HepG2 (cell line): Measurements from ENCODE around the gene PEPD. TPM values are rescaled to one million over a fixed set of nuclear protein-coding genes. Genes with fewer than 3 reads are reported as not detected.

Experiments
- ATAC-seq: fragments of 200-7000 bp; cut with Tn5 transposase; 3 replicates; pipeline ENCODE4 v1.9.1; 2020; ENCODE audit warnings: mild to moderate bottlenecking, moderate library complexity
- BruUV-seq: library from RNA; stranded (reverse); fragments of 400-500 nt; replicated peaks from 2 replicates; lab custom pipeline; 2021; lab: Mats Ljungman, UMichigan
- CTCF ChIA-PET: fragments of 300-600 bp; formaldehyde crosslinking; extraction: SDS; loops from one replicate; lab custom pipeline; 2021; ENCODE audit warnings: low total read pairs, inconsistent platforms, low intra/inter-chr PET ratio; lab: Yijun Ruan, JAX
- POLR2A ChIA-PET: fragments of 350-600 bp; sonication (Branson Sonifier 250); formaldehyde crosslinking; loops from one replicate; lab custom pipeline; 2020; ENCODE audit warnings: antibody characterized with exemption, inconsistent platforms; lab: Yijun Ruan, JAX
- DNase-seq: peaks from one replicate; pipeline ENCODE4 v3.0.0-alpha.2; 2015; ENCODE audit warnings: low spot score
- FAIRE-seq: peaks from 3 replicates; lab custom pipeline; 2011; peaks lifted over from hg19 to GRCh38; lab: Jason Lieb, UNC
- H2AFZ ChIP-seq: one replicate; pipeline ENCODE4 v1.6.1; 2011; ENCODE audit warnings: low read length, inconsistent platforms
- H3K27ac ChIP-seq: fragments of 300-600 bp; 3 replicates; pipeline ENCODE4 v1.8.0; 2011; ENCODE audit warnings: mixed run types, mild to moderate bottlenecking, mixed read lengths, low read length, inconsistent platforms; ENCODE audit not compliant: insufficient read depth; ENCODE audit errors: extremely low read length
- H3K27me3 ChIP-seq, 2 experiments: fragments of 200-600 bp in 1 of 2; 2 replicates in 1 of 2; 3 replicates in 1 of 2; pipeline versions ENCODE4 v1.6.0 to v1.8.0; 2011; ENCODE audit warnings: low read length in 2 of 2, mild to moderate bottlenecking in 2 of 2, moderate library complexity in 2 of 2, inconsistent platforms in 1 of 2; ENCODE audit not compliant: insufficient read depth in 2 of 2, control insufficient read depth in 1 of 2
- H3K36me3 ChIP-seq, 2 experiments: fragments of 200-600 bp in 1 of 2; replicated peaks in 1 of 2; 2 replicates in 1 of 2; 3 replicates in 1 of 2; pipeline versions ENCODE4 v1.5.1 to v1.8.0; 2011; ENCODE audit warnings: low read length in 2 of 2, inconsistent platforms in 1 of 2; ENCODE audit not compliant: insufficient read depth in 2 of 2, control insufficient read depth in 1 of 2
- H3K4me1 ChIP-seq: 2 replicates; pipeline ENCODE4 v1.5.1; 2012; ENCODE audit warnings: low read length, inconsistent platforms; ENCODE audit not compliant: insufficient read depth
- H3K4me2 ChIP-seq: 2 replicates; pipeline ENCODE4 v1.6.0; 2011; ENCODE audit warnings: low read depth, low read length, inconsistent platforms
- H3K4me3 ChIP-seq, 3 experiments: fragments of 200-600 bp in 1 of 3; sonication (generic), shearing (Covaris generic) in 1 of 3; replicated peaks in 1 of 3; 2 replicates each; pipeline ENCODE4 v1.5.1; 2011 to 2016; ENCODE audit warnings: low read length in 3 of 3, inconsistent platforms in 2 of 3, low read depth in 2 of 3, mild to moderate bottlenecking in 2 of 3, control low read depth in 1 of 3, mixed read lengths in 1 of 3; ENCODE audit not compliant: insufficient read depth in 1 of 3
- H3K79me2 ChIP-seq: one replicate; pipeline ENCODE4 v1.6.1; 2011; ENCODE audit warnings: low read length, inconsistent platforms; ENCODE audit not compliant: insufficient read depth
- H3K9ac ChIP-seq: 2 replicates; pipeline ENCODE4 v1.6.0; 2011; ENCODE audit warnings: mild to moderate bottlenecking, low read depth, low read length, inconsistent platforms; ENCODE audit not compliant: insufficient read depth
- H3K9me3 ChIP-seq: 2 replicates; pipeline ENCODE4 v1.5.1; 2012; ENCODE audit warnings: mild to moderate bottlenecking, low read length
- H4K20me1 ChIP-seq: 2 replicates; pipeline ENCODE4 v1.6.0; 2011; ENCODE audit warnings: inconsistent platforms, mild to moderate bottlenecking, low read length, moderate library complexity; ENCODE audit not compliant: insufficient read depth
- DNMT1 ChIP-seq: sonication (generic); formaldehyde crosslinking; IDR thresholded peaks from 2 replicates; pipeline ENCODE4 v1.5.1; 2020; ENCODE audit warnings: mild to moderate bottlenecking, missing genetic modification reagents
- GATAD2A ChIP-seq: IDR thresholded peaks from 2 replicates; pipeline ENCODE4 v1.6.1; 2016
- PRDM15 ChIP-seq: sonication (generic); formaldehyde crosslinking; IDR thresholded peaks from 2 replicates; pipeline ENCODE4 v1.4.0; 2020; ENCODE audit warnings: missing genetic modification reagents
- PRPF4 ChIP-seq: fragments of 200-400 bp; formaldehyde crosslinking; IDR thresholded peaks from 2 replicates; pipeline ENCODE4 v1.6.1; 2016; ENCODE audit warnings: low read length, low read depth; ENCODE audit not compliant: poor library complexity, severe bottlenecking
- SKIL ChIP-seq: sonication (generic); formaldehyde crosslinking; IDR thresholded peaks from 2 replicates; pipeline ENCODE4 v1.8.0; 2022; ENCODE audit warnings: missing genetic modification reagents, mild to moderate bottlenecking, moderate library complexity, borderline replicate concordance
- SNAI1 ChIP-seq: sonication (generic); formaldehyde crosslinking; IDR thresholded peaks from 2 replicates; pipeline ENCODE4 v1.5.0; 2020; ENCODE audit warnings: mild to moderate bottlenecking, missing genetic modification reagents, borderline replicate concordance
- TEAD3 ChIP-seq: optimal IDR thresholded peaks from 2 replicates; pipeline ENCODE3; 2016; ENCODE audit warnings: borderline replicate concordance
- TGIF2 ChIP-seq: IDR thresholded peaks from 2 replicates; pipeline ENCODE4 v1.6.1; 2016; ENCODE audit warnings: control low read depth, missing compliant biosample characterization
- ZMYM4 ChIP-seq: sonication (generic); formaldehyde crosslinking; IDR thresholded peaks from 2 replicates; pipeline ENCODE4 v1.8.1; 2023; ENCODE audit warnings: mild to moderate bottlenecking, missing genetic modification reagents
- ZNF547 ChIP-seq: sonication (generic); formaldehyde crosslinking; IDR thresholded peaks from 2 replicates; pipeline ENCODE4 v1.5.1; 2020; ENCODE audit warnings: mild to moderate bottlenecking, missing genetic modification reagents
- ZSCAN20 ChIP-seq: sonication (generic); formaldehyde crosslinking; IDR thresholded peaks from 2 replicates; pipeline ENCODE4 v1.4.0; 2020; ENCODE audit warnings: missing genetic modification reagents, mild to moderate bottlenecking, borderline replicate concordance
- WGBS: methylation state at CpG from one replicate; pipeline ENCODE4 v1.1.6; 2017; ENCODE audit warnings: low lambda C conversion rate; 5-methylcytosine and 5-hydroxymethylcytosine counted together
- in situ Hi-C: cut with HindIII; loops from 2 replicates; pipeline ENCODE4 v1.10.0; 2017; ENCODE audit warnings: low pct_unique_long_range_greater_than_20kb; ENCODE audit not compliant: extremely low pct_ligation_motif_present
- intact Hi-C: fragments of 100-400 bp; cut with micrococcal nuclease; formaldehyde crosslinking; loops from one replicate; pipeline ENCODE4 v1.10.0; 2022; ENCODE audit not compliant: unreplicated experiment
- polyA plus RNA-seq, 8 experiments: library from polyadenylated mRNA; depleted of rRNA in 3 of 8; stranded (reverse) in 7 of 8; unstranded in 1 of 8; fragments of >200 nt; fragmentation: Illumina TruSeq in 4 of 8; extraction: Trizol in 4 of 8; gene quantifications; 2 replicates each; pipeline versions ENCODE4 v1.2.1 to v1.2.3, GENCODE V29; 2011 to 2016; ENCODE audit warnings: low read depth in 4 of 8, missing spikeins in 1 of 8, mixed read lengths in 1 of 8; ENCODE audit not compliant: insufficient read depth in 1 of 8
- total RNA-seq, 5 experiments: library from RNA; depleted of rRNA; stranded (reverse); fragments of >200 nt; fragmentation: Illumina TruSeq; extraction: Trizol; gene quantifications; 2 replicates each; pipeline ENCODE4 v1.2.3, GENCODE V29; 2016; ENCODE audit warnings: low read depth in 1 of 5
- TF ChIP-seq, protein P1 (sequence below): IDR thresholded peaks from 2 replicates; pipeline ENCODE4 v1.6.1; 2016; ENCODE audit warnings: low read depth, borderline replicate concordance

Gene PEPD
- total and polyA plus RNA-seq, 2 of the 13 experiments (the other 11 are each of a cell fraction or from before 2014, with no cell fraction given) = 60.7 to 75.1 TPM

DNA sequence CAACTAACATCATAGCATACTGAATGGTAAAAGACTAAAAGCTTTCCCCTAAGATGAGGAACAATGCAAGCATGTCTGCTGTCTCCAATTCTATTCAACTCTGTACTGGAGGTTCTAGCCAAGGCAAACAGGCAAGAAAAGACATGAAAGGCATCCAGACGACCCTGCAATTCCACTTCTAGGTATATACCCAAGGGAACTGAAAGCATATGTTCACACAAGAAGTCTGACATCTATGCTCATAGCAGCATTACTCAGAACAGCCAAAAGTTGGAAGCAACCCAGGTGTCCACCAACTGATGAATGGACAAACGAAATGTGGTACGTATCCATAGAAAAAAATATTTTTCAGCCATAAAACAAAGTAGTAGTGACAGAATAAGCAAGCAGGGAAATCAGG, 39.1 kb downstream of the PEPD start (continued):
- TF ChIP-seq PRDM15 (CRISPR knock-in tag) (no peak), ZMYM4 (no peak), TEAD3 (no peak)

GRCh38 chr19:33481863-33482262, 39.7 kb downstream of the PEPD start:
- DNase-seq (no peak), FAIRE-seq (no peak), ATAC-seq (no peak)
- in situ Hi-C loops (no loop called here), intact Hi-C loops (no loop called here)
- Histone ChIP-seq H2AFZ (no peak overlapping the region), H3K27me3 (no peaks in the 10 kb centered on the region), H3K79me2 (no peaks in the 10 kb centered on the region), H3K4me2 (no peak overlapping the region), H3K9me3 (no peaks in the 10 kb centered on the region), H3K9ac (no peak overlapping the region), H3K4me3 (no peak overlapping the region), H4K20me1 (no peaks in the 10 kb centered on the region), H3K36me3 (peaks cover 2 to 6% of the 10 kb centered on the region in 2 experiments; a peak in 3 of 5 replicates), H3K27ac (no peak overlapping the region), H3K4me1 (no peaks in the 10 kb centered on the region)
- 99% methylated on average over 4 of the region's 4 CpGs for WGBS
- BruUV-seq = no TSS peak
- ChIA-PET POLR2A (no interaction called here), CTCF (no interaction called here)
- TF ChIP-seq ZSCAN20 (CRISPR knock-in tag) (no peak), SKIL (CRISPR knock-in tag) (no peak), ZNF547 (CRISPR knock-in tag) (no peak), SNAI1 (CRISPR knock-in tag) (no peak), TGIF2 (CRISPR knock-in tag) (no peak), GATAD2A (CRISPR knock-in tag) (no peak), DNMT1 (CRISPR knock-in tag) (no peak), PRPF4 (no peak)
- TF ChIP-seq, protein P1, sequence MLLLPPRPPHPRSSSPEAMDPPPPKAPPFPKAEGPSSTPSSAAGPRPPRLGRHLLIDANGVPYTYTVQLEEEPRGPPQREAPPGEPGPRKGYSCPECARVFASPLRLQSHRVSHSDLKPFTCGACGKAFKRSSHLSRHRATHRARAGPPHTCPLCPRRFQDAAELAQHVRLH (CRISPR knock-in tag) = no peak
